Dendritic cell treated with granulocyte-macrophage colony-stimulating factor and Interleukin-4, amounts not matched to agents 40 ng/mL and 50 ng/mL, for 4 days (primary cell): Measurements from ENCODE around the gene GRHPR.
A peak's percentile ranks its signal among the peaks of the same experiment; 100 is the strongest.
"Not testable (repeated sequence)": the region's sequence is repeated elsewhere in the genome, so short reads cannot be mapped to it uniquely, and the experiment has no call there.

Experiments used
- H3K27ac Mint-ChIP-seq: one replicate; pipeline ENCODE4 v1.8.0; 2022; ENCODE audit warnings: mild to moderate bottlenecking, mixed read lengths
- H3K27me3 Mint-ChIP-seq: one replicate; pipeline ENCODE4 v1.8.0; 2022; ENCODE audit warnings: mild to moderate bottlenecking, mixed read lengths
- H3K36me3 Mint-ChIP-seq: one replicate; pipeline ENCODE4 v1.8.0; 2022; ENCODE audit warnings: low read depth, mixed read lengths
- H3K4me1 Mint-ChIP-seq: one replicate; pipeline ENCODE4 v1.8.0; 2022; ENCODE audit warnings: low read depth, mixed read lengths
- H3K4me3 Mint-ChIP-seq: one replicate; pipeline ENCODE4 v1.8.0; 2022; ENCODE audit warnings: mild to moderate bottlenecking, moderate library complexity, mixed read lengths
- H3K9me3 Mint-ChIP-seq: one replicate; pipeline ENCODE4 v1.8.0; 2022; ENCODE audit warnings: mixed read lengths
- intact Hi-C: fragments of 100-400 bp; cut with micrococcal nuclease; formaldehyde crosslinking; loops from one replicate; pipeline ENCODE4 v1.15.0; 2022

The GRHPR gene

GRCh38 chr9:37420271-37421215, 2.0 kb upstream of the GRHPR start:
- Mint-ChIP-seq H3K27me3 (no peaks in the 10 kb centered on the region), H3K9me3 (no peaks in the 10 kb centered on the region), H3K27ac (no peak overlapping the region), H3K4me1 (peaks cover 32% of the 10 kb centered on the region), H3K36me3 (peaks cover 22% of the 10 kb centered on the region), H3K4me3 (no peak overlapping the region)
- intact Hi-C loops: loop anchor here (5.0 kb wide), 1 partner anchor 67 kb away; the partner anchor contains the start of gene POLR1E

GRCh38 chr9:37421914-37422288, 595 bp upstream of the GRHPR start:
- peak overlapping the region; percentile 96 for H3K4me3 Mint-ChIP-seq
- peaks cover 35% of the 10 kb centered on the region for H3K36me3 Mint-ChIP-seq
- peaks cover 31% of the 10 kb centered on the region for H3K4me1 Mint-ChIP-seq
- H3K27me3 Mint-ChIP-seq: no peaks in the 10 kb centered on the region
- intact Hi-C loops: loop anchor here (2.0 to 5.0 kb wide), 2 partner anchors 43 to 65 kb away; partner anchors contain the start of genes POLR1E and ZBTB5
- no peaks in the 10 kb centered on the region for H3K9me3 Mint-ChIP-seq
- peak overlapping the region; percentile 95 for H3K27ac Mint-ChIP-seq

GRCh38 chr9:37423508-37423907, 1.0 kb downstream of the GRHPR start:
- Mint-ChIP-seq H3K9me3 (no peaks in the 10 kb centered on the region), H3K27me3 (no peaks in the 10 kb centered on the region), H3K4me3 (peak overlapping the region; percentile 96), H3K36me3 (peaks cover 51% of the 10 kb centered on the region), H3K27ac (peak overlapping the region; percentile 95), H3K4me1 (peaks cover 31% of the 10 kb centered on the region)
- intact Hi-C loops: loop anchor here (2.0 to 5.0 kb wide), 2 partner anchors 41 to 64 kb away; partner anchors contain the start of genes POLR1E and ZBTB5

- H3K27me3 Mint-ChIP-seq: no peaks in the 10 kb centered on the region
- H3K27ac Mint-ChIP-seq: peak overlapping the region; percentile 95
- peaks cover 59% of the 10 kb centered on the region for H3K36me3 Mint-ChIP-seq
- intact Hi-C loops: loop anchor here (5.0 kb wide), 1 partner anchor 63 kb away; the partner anchor contains the start of gene POLR1E
- H3K4me3 Mint-ChIP-seq: no peak overlapping the region
- H3K9me3 Mint-ChIP-seq: no peaks in the 10 kb centered on the region
- H3K4me1 Mint-ChIP-seq: peaks cover 31% of the 10 kb centered on the region
Measured at GRCh38 chr9:37424204-37424685, 1.7 kb downstream of the GRHPR start.

- intact Hi-C loops: loop anchor here (5.0 kb wide), 1 partner anchor 63 kb away; the partner anchor contains the start of gene POLR1E
- peaks cover 64% of the 10 kb centered on the region for H3K36me3 Mint-ChIP-seq
Measured at GRCh38 chr9:37424686-37425297, 2.3 kb downstream of the GRHPR start.

GRCh38 chr9:37425298-37425752, 2.8 kb downstream of the GRHPR start:
- H3K4me3 Mint-ChIP-seq: no peak overlapping the region
- peaks cover 40% of the 10 kb centered on the region for H3K4me1 Mint-ChIP-seq
- no peak overlapping the region for H3K27ac Mint-ChIP-seq
- intact Hi-C loops: no loop called here
- peaks cover 70% of the 10 kb centered on the region for H3K36me3 Mint-ChIP-seq
- no peaks in the 10 kb centered on the region for H3K27me3 Mint-ChIP-seq
- H3K9me3 Mint-ChIP-seq: no peaks in the 10 kb centered on the region

More at GRCh38 chr9:37424686-37425297, 2.3 kb downstream of the GRHPR start:
- no peaks in the 10 kb centered on the region for H3K27me3 Mint-ChIP-seq
- H3K9me3 Mint-ChIP-seq: no peaks in the 10 kb centered on the region
- no peak overlapping the region for H3K27ac Mint-ChIP-seq
- no peak overlapping the region for H3K4me3 Mint-ChIP-seq
- peaks cover 34% of the 10 kb centered on the region for H3K4me1 Mint-ChIP-seq

GRCh38 chr9:37426431-37426830, 3.9 kb downstream of the GRHPR start:
- H3K27me3 Mint-ChIP-seq, H3K4me3 Mint-ChIP-seq, H3K9me3 Mint-ChIP-seq, H3K27ac Mint-ChIP-seq, intact Hi-C loops: not testable (repeated sequence)
- Mint-ChIP-seq H3K4me1 (peaks cover 47% of the 10 kb centered on the region), H3K36me3 (peaks cover 80% of the 10 kb centered on the region)

GRCh38 chr9:37426846-37427245, 4.3 kb downstream of the GRHPR start:
- no peaks in the 10 kb centered on the region for H3K9me3 Mint-ChIP-seq
- intact Hi-C loops: no loop called here
- peaks cover 84% of the 10 kb centered on the region for H3K36me3 Mint-ChIP-seq
- H3K4me1 Mint-ChIP-seq: peaks cover 46% of the 10 kb centered on the region
- no peak overlapping the region for H3K4me3 Mint-ChIP-seq
- no peaks in the 10 kb centered on the region for H3K27me3 Mint-ChIP-seq
- no peak overlapping the region for H3K27ac Mint-ChIP-seq

- Mint-ChIP-seq H3K36me3 (peaks cover 87% of the 10 kb centered on the region), H3K4me3 (no peak overlapping the region), H3K27me3 (no peaks in the 10 kb centered on the region), H3K9me3 (no peaks in the 10 kb centered on the region), H3K4me1 (peaks cover 51% of the 10 kb centered on the region), H3K27ac (no peak overlapping the region)
- intact Hi-C loops: no loop called here
Measured at GRCh38 chr9:37428345-37428744, 5.8 kb downstream of the GRHPR start.

GRCh38 chr9:37429441-37430285, 7.2 kb downstream of the GRHPR start:
- H3K27me3 Mint-ChIP-seq: no peaks in the 10 kb centered on the region
- H3K4me3 Mint-ChIP-seq: no peak overlapping the region
- H3K9me3 Mint-ChIP-seq: no peaks in the 10 kb centered on the region
- peaks cover 97% of the 10 kb centered on the region for H3K36me3 Mint-ChIP-seq
- intact Hi-C loops: no loop called here
- H3K27ac Mint-ChIP-seq: peak overlapping the region; percentile 33
- H3K4me1 Mint-ChIP-seq: peaks cover 48% of the 10 kb centered on the region

- Mint-ChIP-seq H3K36me3 (peaks cover 98% of the 10 kb centered on the region), H3K27me3 (no peaks in the 10 kb centered on the region), H3K4me1 (peaks cover 41% of the 10 kb centered on the region), H3K27ac (peak overlapping the region; percentile 67), H3K4me3 (no peak overlapping the region), H3K9me3 (no peaks in the 10 kb centered on the region)
- intact Hi-C loops: no loop called here
Measured at GRCh38 chr9:37430841-37431597, 8.5 kb downstream of the GRHPR start.

- Mint-ChIP-seq H3K27ac (peak overlapping the region; percentile 67), H3K9me3 (no peaks in the 10 kb centered on the region), H3K27me3 (no peaks in the 10 kb centered on the region), H3K4me3 (no peak overlapping the region), H3K4me1 (peaks cover 41% of the 10 kb centered on the region), H3K36me3 (peaks cover 98% of the 10 kb centered on the region)
- intact Hi-C loops: no loop called here
Measured at GRCh38 chr9:37432020-37432419, 9.5 kb downstream of the GRHPR start.
